Lung microvascular endothelial cell (primary cell): ENCODE data around the gene KLF7. TPM values are rescaled to one million over a fixed set of nuclear protein-coding genes. Genes with fewer than 3 reads are reported as not detected.

Experiments
- DNase-seq, 2 donors: peaks; one replicate each; pipeline versions ENCODE4 v3.0.0 to v3.0.0-alpha.2; 2010; ENCODE audit warnings: low read depth in 2 of 2
- total RNA-seq: library from RNA; depleted of rRNA; stranded (reverse); fragments of >200 nt; gene quantifications from 2 replicates; pipeline ENCODE4 v1.2.1, GENCODE V29; 2014

Gene KLF7
- total RNA-seq, 1 donor from 2014 or later: 8.7 TPM

DNA sequence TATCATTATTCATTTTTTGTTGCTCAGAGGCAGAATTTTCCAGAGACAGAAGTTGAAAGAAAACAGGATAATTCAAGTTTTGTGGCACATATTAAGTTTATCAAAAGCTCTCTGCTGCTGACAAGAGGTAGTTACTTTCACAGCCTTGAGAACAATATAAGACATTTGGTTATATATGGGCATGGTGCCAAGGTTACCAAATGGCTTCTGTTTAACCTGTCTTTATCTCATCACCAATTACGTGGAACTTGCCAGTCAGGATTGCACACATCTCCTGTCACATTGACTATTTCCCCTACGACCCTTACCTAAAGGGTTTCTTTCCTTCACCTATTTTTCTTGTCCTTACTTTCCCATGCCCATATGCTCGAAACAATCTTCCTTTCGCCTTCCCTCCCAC is 35.9 kb downstream of the KLF7 start:
- peak in 1 of 2 donors; percentile 45 for DNase-seq

DNA sequence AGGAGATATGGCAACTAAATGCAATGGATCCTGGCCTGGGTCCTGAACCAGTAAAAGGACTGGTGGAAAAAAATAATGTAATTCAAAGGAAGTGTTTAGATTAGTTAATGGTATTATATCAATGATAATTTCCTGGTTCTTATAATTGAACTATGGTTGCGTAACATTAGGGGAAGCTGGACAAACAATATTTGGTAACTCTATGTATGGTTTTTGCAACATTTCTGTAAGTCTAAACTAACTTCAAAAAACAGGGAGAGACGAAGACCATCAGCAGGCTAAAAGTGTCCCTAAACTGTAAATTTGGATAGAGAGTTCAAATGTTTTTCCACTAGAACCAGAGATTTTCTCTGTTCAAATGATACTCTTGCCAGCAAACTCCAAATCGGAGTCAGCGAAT is 36.9 kb downstream of the KLF7 start:
- DNase-seq: no peak

DNA sequence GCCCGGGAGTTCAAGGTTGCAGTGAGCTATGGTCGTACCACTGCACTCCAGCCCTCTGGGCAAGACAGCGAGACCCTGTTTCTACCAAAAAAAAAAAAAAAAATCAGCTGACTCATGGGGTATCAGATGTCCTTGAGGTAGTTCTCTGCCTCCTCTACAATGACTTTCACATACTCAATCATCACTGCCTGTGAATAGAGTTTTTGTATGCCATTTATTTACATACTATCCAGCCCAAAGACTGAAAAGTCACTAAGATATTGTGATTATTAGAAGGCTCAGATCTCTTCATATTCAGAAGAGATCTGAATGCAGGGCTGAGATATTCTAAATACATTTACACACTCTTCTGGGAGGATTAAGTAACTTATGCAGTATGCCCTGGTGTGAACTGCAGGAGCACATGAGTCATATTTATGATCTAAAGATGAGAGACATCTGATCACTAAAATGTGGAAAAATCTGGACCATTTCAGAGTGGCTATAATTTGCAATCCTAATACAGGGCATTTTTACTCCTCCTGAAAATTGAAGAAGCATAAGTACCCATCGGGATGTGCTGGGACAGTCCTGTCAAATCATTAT is 38.9 kb downstream of the KLF7 start:
- no peak for DNase-seq

DNA sequence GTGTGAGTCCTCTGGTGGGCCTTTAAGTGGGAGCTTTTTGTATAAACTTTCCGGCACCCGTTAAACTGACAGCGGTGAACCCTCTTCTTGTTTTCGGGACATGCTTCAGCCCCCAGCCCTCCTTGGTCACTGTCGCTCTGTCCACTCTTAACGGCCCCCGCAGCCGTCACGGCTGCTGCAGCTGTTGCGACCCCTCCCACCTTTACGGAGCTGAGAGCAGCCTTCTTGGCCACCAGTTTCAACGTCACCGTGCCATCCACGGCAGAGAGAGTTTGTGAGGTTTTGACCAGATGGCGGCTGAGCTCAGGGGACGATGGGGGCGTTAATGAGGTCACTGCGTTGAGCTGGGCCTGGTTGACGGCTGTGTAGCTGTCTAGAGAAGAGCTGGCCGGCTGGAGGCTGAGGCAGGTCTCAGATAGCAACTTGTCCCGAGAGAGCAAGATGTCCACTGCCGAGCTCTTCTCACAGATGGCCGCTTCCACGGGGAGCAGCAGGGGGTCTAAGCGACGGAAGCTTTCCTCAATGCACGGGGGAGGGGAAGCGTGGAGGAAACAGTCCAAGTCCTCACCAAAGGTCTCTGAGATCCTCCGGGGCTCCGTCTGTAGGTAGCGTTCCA is 41.9 kb downstream of the KLF7 start:
- DNase-seq: no peak

DNA sequence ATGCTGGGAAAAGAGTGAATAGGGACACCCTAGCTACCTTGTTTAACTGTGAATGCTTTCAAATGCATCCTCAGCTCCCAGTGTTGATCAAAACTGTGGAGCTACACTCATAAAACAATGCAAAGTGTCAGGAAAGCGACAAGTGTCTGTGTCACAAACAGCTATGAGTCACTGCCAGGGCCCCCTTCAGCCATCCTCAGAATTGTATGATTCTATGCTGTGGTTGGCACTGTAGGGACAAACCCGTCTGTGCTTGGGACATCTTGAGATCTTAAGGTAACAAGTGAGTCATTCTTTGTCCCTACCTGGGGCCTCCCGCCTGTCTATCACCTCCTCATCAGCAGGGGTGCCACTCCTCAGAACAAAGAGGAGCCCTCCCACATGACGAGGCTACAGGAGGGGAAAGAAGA is 42.4 kb downstream of the KLF7 start:
- DNase-seq: no peak

DNA sequence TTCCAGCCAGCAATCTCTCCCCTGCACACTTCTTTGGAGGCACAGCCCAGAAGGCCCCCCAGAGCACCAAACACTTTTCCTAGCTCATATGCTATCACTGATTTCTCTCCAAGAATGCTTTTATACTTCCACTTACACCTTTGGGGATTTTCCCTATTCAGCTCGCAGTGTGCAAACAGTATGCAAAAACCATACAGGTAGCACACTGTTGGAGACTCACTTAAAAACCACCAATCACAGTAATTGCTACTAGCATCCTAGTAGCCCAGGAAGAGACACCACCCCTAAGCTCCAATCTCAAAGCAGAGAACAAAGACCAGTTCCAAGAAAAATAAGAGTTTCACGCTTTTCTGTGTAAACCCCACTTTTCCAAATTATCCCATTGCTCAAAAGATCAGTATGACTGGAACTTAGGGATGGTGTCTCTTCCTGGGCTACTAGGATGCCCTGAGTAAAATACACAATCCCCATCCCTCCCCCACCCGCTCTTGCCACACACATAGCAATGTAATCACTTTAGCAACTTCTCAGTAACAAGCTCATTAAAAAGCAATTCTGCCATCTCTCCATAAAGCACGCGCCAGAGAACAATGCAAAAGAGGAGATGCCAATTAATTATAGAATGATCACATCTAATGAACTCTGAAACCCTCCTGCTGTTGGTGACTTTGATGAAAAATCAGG is 43.0 kb downstream of the KLF7 start:
- no peak for DNase-seq

DNA sequence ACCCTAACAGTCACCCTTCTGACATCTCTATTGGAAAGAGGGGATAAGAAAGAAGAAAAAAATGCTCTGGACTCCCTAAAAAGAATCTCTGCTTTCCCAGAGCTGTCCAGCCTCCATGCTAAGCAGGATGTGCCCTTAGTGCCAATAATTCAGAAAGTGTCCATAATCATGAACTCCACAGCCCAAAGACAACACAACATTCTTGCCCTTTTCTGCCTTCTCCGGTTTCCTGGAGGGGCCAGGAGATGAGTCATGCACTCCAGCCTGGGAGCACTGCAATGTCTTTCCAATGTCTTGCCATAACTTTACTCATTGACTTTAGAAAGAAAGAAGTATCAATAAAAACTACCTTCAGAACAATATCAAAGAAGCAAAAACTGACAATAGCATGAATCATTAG is 44.0 kb downstream of the KLF7 start:
- DNase-seq: peak in 1 of 2 donors; percentile 86

DNA sequence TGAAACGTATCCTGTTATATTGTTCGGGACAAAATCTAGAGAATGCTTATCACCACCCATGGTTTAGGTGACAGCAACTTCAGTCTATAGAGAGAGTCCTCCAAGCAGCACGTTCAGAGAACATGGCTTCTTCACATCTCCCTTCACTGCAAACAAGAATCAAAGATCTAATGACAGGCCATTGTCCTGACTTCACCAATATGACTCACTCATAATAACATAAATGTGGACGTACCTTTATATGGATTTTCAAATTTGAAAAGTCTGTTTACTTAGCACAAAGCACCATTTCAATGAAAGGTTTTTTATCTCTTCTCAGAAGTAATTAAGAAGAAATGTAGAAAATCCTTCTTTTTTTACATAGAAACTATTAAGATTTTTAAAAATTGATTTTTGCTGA is 46.7 kb downstream of the KLF7 start:
- DNase-seq: no peak

DNA sequence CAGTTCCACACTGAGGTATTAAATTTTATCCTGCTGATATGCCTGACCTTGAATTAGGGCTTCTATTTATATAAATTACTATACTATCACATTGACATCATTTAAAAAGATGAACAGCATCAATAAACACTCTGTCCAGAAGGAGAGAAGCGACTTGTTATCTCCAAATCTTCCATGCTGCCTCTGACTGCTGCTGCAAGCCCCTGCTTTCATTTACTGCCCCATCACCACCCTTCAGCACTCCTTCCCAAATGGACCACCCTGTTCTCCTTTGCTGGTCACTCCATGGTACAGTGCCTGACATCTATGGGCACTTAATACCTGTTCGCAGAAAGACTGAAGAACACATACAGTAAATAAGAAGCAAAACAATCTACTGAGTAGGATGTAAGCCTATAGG is 48.1 kb downstream of the KLF7 start:
- DNase-seq: no peak

DNA sequence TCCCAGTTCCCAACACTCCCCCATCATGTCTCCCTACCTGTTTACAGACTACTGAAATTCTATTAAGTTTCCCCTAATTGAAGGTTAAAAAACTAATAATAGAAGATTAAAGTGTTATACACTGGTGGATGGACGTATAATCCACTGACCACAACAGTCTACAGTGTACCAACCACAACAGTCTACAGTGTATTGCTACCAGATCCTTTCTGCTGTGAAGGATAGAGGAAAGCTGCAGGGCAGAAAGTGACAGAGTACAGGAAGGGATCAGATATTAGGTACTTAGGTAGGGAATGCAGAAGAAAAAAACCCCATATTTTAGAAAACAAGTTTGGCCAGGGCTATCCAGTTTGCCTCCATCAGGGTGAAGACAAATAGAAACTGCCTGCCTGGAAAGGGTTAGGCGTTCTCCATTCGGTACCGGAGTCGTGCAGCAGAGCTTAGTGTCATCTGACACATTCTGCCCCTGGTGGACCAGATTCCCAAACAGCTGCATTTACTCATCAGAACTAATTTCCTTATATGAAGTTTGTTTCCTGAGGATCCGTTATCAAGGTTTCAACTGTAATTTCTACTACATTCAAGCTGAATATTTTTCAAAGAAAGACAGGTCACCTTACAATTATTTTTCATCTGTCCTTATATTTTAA is 49.9 kb downstream of the KLF7 start:
- peak; percentile 60 to 73 for DNase-seq

DNA sequence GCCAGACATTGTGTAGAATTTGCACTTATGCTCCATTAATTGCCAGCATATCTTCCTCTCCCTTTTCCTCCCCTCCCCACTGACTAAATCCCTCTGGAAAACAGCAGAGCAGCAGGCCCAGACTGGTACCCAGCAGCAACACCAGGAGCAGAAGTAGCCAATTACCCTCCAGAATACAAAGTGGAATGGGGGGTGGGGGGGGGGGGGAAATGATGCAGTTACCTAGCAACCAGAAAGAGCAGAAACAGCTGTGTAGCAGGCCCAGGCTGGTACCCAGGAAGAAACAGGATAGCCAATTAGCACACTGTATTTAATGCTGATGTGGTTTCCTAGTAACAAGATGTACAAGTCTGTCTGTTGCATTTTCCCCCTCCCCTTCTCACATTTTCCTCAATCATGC is 52.3 kb downstream of the KLF7 start:
- DNase-seq: no peak

DNA sequence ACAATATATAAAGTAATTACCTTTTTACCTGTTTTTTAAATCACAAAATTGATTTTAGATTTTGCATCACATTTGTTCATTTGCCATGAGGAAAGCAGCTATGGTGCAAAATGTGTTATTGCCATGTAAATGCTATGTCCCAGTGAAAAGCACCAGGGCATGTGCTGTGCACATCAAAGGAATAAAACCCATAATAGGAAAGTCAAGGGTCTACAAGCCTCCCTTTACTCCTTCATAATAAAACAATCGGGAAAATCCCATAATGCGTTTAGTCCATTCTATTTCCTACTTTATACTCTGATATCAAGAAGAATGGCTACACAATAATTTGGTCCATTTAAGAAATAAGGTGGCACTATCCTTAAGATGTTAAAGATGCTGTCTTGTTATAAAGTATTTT is 53.0 kb downstream of the KLF7 start:
- no peak for DNase-seq

DNA sequence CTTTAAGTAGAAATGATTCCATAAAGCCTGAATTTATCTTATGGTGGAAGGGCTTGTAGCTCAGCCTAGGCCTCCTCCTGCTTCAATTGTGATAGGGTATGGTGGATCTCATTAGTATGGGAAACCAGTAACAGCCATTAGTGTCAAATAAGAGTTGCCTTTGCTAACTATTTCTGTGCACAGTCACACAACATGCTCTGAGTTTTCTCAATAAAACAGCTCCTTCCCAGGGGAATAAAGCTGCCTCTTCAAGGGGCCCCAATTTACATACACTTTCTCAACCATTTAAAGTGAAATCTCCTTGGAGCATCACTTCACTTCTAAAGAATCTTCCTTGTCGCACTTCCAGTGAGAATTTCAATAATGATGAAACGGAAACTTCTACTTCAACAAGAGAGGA is 53.4 kb downstream of the KLF7 start:
- DNase-seq: no peak

DNA sequence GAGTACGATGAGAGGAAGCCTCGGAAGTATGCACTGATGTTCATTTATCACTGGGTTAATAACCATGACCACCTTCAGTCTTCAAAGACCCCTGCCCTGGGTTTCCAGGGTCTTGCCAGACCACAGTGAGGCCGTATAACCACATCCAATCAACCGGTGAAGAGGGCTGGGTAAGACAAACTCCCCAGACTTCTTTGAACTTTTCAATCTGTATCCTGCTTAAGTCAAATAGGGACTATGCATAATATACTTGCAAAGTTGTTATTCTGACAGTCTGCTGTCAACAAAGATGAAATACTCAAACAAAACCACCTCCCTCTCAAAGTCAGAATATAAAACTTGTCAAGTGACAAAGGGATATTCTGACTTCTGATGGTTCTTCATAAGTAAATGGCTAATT is 54.0 kb downstream of the KLF7 start:
- no peak for DNase-seq

DNA sequence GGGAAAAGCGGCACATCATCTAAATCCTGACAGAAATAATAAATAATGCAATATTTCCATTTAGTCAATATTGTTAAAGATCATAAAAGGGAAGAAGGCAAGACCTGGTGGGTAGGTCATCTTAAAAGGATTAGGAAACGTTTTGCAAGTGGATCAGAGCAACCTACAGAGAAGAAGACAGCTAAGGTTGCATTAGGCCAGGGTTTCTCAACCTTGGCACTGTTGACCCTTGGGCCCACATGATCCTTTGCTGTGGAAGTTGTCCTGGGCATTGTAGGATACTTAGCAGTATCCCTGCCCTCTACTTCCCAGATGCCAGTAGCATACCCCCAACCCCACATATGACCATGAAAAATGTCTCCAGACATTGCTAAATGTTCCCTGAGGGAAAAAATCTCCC is 55.0 kb downstream of the KLF7 start:
- no peak for DNase-seq

DNA sequence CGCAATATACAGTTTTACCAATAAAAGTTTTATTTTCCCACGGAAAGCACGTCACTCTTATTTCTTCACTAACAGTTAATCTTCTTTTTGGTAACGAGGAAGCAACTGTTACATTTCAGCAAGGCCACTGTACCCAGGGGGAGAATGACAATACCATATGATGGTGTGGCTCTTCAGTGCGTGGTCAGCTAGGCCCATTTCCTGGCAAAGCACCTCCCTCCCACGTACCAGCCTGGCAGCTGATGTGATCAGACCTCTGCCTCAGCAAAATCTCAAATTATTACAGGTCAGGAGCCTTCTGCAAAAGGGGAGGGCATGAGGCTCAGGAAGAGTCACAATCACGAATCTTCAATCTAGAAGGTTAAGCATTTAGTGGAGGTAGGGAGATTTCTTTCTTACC is 55.4 kb downstream of the KLF7 start:
- no peak for DNase-seq

DNA sequence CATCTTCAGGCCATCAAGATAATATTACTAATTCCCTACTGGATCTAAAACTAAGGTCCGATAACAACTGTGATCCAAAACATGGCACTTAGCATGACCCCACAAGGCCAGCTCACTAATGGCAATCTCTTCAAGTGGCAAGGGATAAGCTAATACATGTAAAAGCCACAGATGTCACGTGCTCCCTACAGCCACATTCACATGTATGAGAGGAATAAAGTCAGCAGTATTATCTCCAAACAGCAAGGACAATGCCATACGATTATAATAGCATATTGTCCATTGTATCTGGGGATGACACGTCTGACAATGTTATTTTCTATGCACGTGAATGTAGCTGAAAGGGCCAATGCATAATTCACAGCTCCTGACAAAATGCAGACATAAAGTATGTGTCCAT is 56.0 kb downstream of the KLF7 start:
- DNase-seq: no peak

DNA sequence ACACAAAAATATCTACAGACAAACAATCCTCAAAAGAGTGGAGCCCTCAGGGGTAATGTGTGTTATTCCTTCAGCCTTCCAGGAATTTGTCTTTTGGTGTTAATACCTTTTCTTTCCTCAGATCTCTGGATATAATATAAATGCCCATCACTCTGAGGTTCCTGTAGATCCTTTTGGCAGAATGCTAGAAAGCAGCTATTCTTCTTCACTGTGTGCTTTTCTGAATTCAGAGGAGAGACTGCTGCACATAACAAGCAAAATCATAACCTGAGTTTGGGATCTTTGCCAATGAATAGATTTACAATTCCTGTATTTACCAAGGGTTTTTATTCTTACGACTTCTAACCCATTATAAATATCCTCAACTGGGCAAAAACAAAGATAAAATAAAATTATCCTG is 57.3 kb downstream of the KLF7 start:
- no peak for DNase-seq

DNA sequence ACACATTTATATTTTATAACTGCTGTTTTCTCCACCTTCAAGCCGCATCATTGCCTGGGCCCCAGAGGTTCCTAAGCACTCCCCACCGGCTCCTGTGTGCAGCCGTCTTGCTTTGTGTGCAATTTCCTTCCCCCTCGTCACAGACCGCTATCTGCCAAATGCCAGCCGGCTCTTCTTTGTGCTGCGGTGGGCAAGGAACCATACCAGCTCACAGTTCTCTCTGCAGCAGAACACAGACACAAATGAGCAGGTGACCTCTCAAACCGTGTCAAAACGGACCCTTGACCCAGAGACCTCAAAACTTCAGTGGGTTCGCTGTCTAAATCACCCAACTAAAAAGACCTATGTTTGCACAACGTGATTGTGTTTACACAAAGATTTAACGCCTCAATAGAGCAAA is 58.2 kb downstream of the KLF7 start:
- DNase-seq: peak in 1 of 2 donors; percentile 41

DNA sequence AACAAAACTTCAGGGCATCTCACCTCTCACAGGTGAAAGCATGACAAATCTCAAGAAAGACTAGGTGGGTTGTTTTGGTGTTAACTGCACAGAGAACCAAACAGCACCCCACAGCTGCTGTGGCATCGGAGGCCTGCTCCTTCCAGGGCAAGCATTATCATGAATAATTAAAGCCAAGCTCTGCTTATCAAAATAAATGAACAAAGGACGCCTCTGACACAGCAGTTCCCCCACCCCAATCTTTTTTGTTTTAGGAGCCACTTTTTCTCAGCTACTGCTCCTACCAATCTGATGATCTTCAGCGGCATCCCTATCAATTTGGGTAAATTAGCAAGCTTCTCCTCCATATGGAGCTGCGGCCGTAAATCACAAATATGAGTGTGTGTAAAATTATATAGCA is 58.6 kb downstream of the KLF7 start:
- no peak for DNase-seq

DNA sequence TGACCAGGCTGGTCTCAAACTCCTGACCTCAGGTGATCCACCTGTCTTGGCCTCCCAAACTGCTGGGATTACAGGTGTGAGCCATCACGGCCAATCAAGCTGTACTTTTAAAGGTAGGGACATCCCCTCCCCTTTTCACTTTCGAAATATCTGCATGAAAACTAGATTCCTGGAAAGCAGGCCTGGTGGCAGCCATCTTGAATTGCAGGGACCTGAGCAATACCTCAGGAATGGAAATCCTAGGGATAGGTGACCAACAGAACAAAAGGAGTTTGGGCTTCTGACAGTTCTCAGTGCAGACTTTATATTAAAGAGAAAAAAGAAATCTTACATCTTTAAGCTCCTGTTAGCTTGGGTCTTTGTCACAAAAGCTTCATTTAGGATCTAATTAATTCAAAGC is 62.6 kb downstream of the KLF7 start:
- no peak for DNase-seq

DNA sequence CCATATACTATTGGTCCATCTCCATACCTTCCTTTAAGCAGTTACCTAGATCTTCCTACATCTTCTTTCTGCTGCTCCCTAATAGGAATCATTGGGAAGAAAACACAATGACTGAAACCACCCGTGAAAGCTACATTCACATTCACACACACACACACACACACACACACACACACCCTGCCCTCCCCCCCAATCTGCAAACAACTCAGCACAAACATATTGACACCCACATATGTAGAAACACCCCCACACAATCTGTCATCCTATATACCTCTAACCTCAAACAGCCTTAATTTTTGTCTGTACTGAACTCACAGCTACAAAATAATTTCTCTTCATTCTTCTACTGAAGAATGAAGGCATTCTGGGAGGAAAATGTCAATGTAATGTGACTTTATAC is 63.8 kb downstream of the KLF7 start:
- DNase-seq: no peak

DNA sequence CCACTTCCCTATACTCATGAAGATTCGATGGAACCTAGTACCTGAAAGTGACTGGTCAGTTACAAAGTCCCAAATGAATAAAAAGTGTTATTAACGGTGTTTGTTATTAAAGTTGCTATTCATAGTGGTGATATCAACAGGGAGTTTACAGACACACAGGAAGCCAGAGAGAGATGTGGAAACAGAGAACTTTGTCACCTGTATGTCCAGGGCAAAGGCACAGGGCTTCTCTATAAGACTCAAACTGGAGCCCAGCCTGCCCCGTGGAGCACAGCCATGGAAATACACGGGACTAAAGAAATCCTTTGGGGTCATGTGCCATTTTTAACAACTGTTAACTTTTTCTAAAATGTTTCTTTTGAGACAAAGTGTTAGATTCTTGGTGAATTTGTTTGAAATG is 68.5 kb downstream of the KLF7 start:
- no peak for DNase-seq
